Activated CD8-positive, alpha-beta memory T cell treated with anti-CD3 and anti-CD28 coated beads, Interleukin-2, amount 50 U/mL, for 4 hours (primary cell): ENCODE data around the gene TMEM30A.
A peak's percentile ranks its signal among the peaks of the same experiment; 100 is the strongest.

Experiments
- DNase-seq: peaks from one replicate; pipeline ENCODE4 v3.0.0-alpha.2; 2020

The TMEM30A gene

GRCh38 chr6:75211920-75212590 is 72.5 kb downstream of the TMEM30A start:
- no peak for DNase-seq

GRCh38 chr6:75210885-75211739 is 73.5 kb downstream of the TMEM30A start:
- peak; percentile 40 for DNase-seq

GRCh38 chr6:75209184-75209723 is 75.3 kb downstream of the TMEM30A start:
- DNase-seq: no peak

GRCh38 chr6:75208298-75209183 is 76.1 kb downstream of the TMEM30A start:
- DNase-seq: peak; percentile 79

GRCh38 chr6:75206576-75207342 is 77.8 kb downstream of the TMEM30A start:
- DNase-seq: no peak

GRCh38 chr6:75205776-75206575 is 78.6 kb downstream of the TMEM30A start, which contains the start of gene COL12A1:
Gene COL12A1, minus strand, starts transcription at chr6:75206053. Its CDS starts 3,261 bp downstream, at chr6:75202792.
- no peak for DNase-seq

GRCh38 chr6:75204959-75205775 is 79.4 kb downstream of the TMEM30A start:
- DNase-seq: no peak

- no peak for DNase-seq
These were observed 80.2 kb downstream of the TMEM30A start for GRCh38 chr6:75204217-75204958.

GRCh38 chr6:75203721-75204120 is 80.9 kb downstream of the TMEM30A start:
- DNase-seq: no peak
